HG03460 (cell line): ENCODE data around the gene HOXB2.
"Not testable (repeated sequence)": the region's sequence is repeated elsewhere in the genome, so short reads cannot be mapped to it uniquely, and the experiment has no call there.

ENCODE experiments used
- ATAC-seq: cut with Tn5 transposase; IDR thresholded peaks from one replicate; pipeline ENCODE4 v1.9.1; 2021; ENCODE audit not compliant: unreplicated experiment

The HOXB2 gene

DNA sequence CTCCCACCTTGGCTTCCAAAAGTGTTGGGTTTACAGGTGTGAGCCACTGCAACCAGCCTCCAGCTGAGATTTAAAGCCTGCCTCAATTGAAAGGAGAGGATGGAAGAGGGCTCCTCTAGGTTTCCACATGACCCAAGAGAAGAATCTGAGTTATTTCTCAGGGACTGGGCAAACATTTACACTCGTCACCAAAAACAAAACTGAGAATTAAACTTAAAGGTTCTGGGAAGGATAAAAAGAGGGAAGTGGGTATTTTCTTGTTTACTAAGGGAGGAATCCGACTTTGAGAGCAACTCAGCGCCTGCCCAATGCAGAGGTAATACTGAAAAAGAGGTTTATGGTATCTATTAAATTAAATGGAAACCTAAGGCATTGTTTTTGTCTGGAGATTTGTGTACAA lies 27.4 kb downstream of the HOXB2 start:
- no peak for ATAC-seq

DNA sequence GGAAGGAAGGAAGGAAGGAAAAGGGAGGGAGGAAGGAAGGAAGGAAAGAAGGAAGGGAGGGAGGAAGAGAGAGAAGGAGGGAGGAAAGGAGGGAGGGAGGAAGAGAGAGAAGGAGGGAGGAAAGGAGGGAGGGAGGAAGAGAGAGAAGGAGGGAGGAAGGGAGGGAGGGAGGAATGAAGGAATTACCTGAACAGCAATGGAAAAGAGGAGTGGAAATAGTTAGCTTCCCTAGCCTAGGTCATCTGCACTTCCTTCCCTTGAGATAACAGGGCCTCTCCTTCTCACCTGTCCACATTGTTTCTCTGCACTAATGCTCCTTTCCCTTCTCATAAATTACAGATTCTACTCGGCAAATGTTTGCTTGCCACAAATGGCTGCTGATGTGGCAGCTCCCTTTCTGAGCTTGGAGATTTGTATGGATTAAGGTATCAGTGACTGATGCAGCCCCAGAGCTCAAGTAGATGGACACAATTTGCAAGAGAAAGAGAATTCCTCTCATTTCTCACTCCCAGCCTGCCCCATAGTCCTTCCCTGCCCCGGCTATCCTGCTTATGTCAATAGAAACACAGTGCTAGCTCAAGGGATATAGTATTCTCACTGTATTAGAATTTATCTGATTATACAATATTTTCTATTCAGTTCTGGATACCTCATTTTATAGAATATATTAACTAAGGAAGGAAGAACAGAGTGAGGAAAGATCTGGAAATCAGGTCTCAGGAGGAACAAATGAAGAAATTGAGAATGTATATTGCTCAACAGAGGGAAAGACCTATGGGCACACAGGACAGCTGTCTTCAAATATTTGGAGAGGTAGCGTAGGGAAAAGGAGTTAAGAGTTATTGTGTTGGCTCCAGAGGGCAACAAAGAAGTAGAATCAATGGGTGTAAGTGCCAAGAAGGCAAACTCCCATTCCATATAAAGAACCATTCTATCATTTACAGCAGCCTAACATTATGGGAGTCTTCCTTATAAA lies 28.7 kb downstream of the HOXB2 start:
- no peak for ATAC-seq

GRCh38 chr17:48514477-48514876 lies 30.4 kb downstream of the HOXB2 start:
- no peak for ATAC-seq

DNA sequence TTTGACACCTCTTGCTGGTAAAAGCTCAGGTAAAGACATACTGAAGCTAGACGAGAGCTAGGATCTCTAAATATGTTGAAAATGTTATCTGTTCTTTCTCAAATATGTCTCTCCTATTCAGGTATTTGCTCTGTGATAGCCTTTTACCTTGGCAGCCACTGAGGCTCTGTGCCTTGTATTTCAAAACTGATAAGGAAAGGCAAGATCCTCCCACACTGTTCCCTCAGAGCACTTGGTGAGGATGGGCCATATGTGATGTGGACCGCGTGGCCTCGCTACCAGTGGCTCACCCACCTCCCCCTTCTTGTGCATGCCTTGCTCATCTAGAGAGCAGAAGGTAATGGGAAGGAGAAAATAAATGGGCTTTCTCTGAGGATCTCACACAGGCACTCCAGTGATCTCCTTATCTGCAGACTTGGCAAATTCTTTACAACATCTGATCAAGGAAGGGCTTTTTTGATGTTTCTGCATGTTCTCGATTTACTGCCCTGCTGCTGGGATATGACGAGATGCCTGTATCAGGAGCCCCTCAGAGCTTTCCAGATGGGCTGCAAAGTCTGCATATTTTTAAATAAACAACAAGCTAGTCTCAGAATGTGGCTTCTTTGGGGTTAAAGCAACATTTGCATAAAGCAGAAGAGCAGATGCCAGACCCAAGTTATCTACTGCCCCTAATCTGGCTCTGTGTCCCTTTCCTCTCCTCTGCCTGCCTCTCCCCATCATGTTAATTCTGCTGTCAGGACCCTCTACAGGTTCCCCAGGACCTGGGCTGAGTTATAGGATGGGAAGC lies 31.0 kb downstream of the HOXB2 start:
- ATAC-seq = no peak

DNA sequence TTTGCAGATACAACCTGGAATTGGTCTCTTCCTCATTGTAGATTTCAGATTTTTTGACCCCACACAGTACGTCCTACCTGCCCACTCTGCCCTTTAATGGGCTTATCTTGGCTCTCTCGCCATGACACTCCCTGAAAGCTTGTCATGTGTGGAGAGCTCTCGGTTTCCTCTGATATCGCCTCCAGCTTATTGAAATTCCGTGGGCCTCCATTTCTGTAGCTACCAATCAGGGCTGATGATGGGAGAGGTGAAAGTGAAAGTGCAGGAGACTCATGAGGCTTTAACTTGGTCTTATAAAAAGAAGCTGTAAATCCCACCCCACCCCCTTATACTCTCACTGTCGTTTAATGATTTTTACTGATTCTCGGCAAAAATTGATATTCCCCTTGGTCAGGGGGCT lies 31.8 kb downstream of the HOXB2 start:
- ATAC-seq = no peak

- ATAC-seq = peak; percentile 47
Observed at GRCh38 chr17:48510761-48511604, 33.9 kb downstream of the HOXB2 start.

DNA sequence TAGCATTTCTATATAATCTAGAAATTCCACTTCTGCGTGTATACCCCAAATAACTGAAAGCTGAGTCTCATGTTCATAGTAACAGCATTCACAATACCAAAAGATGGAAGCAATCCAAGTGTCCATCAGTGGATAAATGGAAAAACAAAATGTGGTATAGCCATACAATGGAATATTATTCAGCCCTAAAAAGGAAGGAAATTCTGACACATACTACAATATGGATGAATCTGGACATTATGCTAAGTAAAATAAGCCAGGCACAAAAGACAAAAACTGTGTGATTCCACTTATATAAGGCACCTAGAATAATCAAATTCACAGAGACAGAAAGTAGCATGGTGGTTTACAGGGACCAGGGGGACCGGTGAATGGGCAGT lies 34.5 kb downstream of the HOXB2 start:
- ATAC-seq = no peak

DNA sequence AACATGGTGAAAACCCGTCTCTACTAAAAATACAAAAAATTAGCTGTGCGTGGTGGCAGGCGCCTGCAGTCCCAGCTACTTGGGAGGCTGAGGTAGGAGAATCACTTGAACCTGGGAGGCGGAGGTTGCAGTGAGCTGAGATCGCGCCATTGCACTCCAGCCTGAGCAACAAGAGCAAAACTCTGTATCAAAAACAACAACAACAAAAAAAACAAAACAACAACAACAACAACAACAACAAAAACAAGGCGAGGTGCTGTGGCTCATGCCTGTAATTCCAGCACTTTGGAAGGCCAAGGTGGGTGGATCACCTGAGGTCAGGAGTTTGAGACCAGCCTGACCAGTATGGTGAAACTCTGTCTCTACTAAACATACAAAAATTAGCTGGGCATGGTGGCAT lies 35.2 kb downstream of the HOXB2 start:
- ATAC-seq = not testable (repeated sequence)

GRCh38 chr17:48506246-48506645 lies 38.7 kb downstream of the HOXB2 start:
- ATAC-seq = no peak

DNA sequence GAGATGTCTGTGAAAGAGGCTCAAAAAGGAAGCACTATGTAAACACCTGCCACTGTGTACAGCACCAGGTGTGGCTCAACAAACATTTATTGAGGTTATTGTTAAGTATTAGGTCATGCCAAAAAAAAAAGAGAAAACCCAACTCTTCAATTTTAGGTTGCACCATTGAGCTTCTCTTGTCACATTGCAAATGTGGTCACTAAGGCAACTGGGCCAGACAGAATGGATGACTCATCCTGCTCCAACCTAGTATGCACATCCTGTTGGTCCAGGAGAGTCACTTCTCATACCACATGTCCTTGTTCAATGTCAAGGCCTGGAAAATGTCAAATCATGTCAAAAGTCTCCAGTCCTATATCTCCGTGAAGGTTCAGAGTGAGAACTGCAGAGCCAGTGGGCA lies 39.1 kb downstream of the HOXB2 start:
- ATAC-seq = peak; percentile 82

- ATAC-seq = no peak
Observed at GRCh38 chr17:48504953-48505352, 40.0 kb downstream of the HOXB2 start.

DNA sequence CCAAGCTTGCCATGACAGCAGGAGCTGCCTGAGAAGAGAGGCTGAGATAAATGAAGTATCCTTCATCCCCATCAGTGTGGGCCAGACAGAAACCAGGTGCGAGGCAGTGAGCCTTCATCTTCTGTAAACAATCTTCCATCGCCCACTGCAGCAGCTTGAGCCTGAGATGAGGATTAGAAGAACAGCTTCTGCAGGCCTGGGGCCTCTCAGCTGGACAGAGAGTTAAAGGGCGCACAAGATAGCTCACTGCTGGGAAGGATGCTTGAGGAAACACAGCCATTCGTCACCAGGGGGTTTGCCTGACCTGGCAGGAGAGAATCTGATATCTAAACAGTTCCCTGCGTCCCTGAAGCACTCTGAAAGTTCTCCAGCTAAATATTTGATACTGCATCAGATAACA lies 41.2 kb downstream of the HOXB2 start:
- no peak for ATAC-seq

DNA sequence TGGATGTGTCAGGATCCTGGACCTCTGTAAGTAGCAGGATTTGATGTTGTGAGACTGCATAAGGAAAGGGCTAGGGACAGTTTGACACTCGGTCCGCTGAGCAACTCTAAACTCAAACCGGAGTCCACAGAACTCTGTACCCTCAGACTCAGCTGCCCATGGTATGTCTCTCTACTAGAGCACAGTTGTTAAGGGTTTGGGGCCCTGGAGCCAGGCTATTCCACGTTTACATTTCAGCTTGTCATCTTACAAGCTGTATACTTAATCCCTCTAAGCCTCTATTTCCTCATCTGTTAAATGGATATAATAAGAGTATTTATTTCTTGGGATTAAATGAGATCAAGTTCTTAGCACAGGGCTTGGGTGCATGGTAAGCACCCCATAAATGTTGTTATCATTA lies 42.0 kb downstream of the HOXB2 start:
- no peak for ATAC-seq

GRCh38 chr17:48502312-48502711 lies 42.6 kb downstream of the HOXB2 start:
- ATAC-seq = no peak

GRCh38 chr17:48500435-48501426 lies 44.2 kb downstream of the HOXB2 start:
- ATAC-seq = no peak

GRCh38 chr17:48499735-48500434 lies 45.0 kb downstream of the HOXB2 start:
- no peak for ATAC-seq

- ATAC-seq = no peak
Observed at GRCh38 chr17:48499248-48499647, 45.7 kb downstream of the HOXB2 start.

DNA sequence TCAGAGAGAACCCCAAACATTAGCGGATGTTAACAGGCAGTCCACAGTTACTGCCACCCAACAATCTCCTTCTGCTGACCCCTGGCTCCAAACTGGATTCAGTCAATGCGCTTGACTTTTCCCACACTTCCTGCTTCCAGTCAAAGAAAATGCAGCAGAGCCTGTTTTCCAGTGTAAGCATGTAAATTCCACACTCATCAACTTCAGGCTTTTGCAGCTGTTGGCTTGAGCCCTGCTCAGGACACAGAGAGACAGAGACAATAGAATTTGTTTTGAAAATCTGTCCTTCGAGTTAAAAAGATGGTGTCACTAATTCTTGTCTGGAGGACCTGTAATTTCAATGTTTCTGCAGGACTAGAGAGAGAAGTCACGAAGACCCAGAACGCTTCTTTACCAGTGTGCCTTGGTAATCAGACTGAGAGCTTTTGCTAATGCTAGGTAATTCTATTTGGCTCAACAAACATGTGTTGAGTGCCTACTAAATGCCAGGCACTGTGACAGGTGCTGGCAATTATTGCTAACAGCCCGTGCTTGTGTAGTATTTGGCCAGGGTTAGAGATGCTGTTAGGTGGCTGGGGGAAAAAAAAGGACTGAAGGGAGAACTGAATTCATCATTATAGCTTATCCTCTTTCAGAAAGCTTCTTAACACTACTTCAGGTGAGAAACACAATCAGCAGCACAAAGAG lies 46.6 kb downstream of the HOXB2 start:
- no peak for ATAC-seq

DNA sequence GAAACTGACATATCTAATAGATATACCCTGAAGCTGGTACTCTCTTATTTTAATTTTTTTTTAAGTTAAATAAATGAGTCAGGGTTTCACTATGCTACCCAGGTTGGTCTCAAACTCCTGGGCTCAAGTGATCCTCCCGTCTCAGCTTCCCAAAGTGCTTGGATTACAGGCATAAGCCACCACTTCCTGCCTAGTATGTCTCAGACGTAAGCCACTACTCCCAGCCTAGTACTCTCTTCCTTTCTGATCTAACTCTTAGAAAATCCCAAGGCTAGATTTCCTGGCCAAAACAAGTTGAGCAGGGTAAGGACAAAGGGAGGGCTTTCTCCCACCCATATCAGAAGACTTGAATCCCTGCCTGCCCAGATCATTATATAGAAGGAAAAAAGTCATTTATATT lies 47.8 kb downstream of the HOXB2 start:
- no peak for ATAC-seq
